Measurements from ENCODE around the gene TMTC1. TPM values are rescaled to one million over a fixed set of nuclear protein-coding genes. Genes with fewer than 3 reads are reported as not detected.

The TMTC1 gene
- total and polyA plus RNA-seq, 9 of the 15 experiments (the other 6 are each of a cell fraction or from before 2014, with no cell fraction given) = under 0.01 to 0.18 (median 0.06) TPM; not detected in 2

DNA sequence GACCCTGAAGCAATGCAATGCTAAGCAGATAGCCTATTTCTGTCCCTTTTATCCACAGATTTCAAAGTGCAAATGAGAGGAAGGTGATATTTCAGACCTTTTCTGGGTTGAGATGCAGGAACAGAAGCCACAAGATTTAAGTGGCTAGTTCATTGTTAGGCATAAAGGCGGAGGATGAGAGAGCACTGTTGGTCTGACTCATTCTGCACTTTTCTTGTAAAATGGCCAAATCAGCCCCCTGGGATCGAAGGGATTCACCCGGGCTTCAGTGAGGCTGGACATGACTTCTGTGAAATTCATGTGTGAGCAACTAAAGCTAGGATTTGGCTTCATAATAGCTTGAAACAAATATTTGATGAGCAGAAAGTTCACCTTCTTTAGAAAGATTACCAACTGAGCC, 184.4 kb downstream of the TMTC1 start:
- no peaks in the 10 kb centered on the region for H3K79me2 ChIP-seq (ENCODE audit: control insufficient read depth, insufficient read depth, low read length)
- in situ Hi-C loops (cut with MboI) = no loop called here
- no peak for FAIRE-seq
- H3K9me1 ChIP-seq (ENCODE audit: control insufficient read depth, insufficient read depth, low read length) = no peaks in the 10 kb centered on the region
- H3K4me2 ChIP-seq (ENCODE audit: insufficient read depth, low read length) = no peak overlapping the region
- H3K9ac ChIP-seq (ENCODE audit: insufficient read depth in 1 of 2, low read depth in 2 of 2, low read length in 2 of 2) = no peak overlapping the region
- ChIA-PET CTCF (ENCODE audit: low intra/inter-chr PET ratio) (no interaction called here), POLR2A (interaction anchor here (1.0 kb wide), 1 partner anchor 25 kb away, joined by 3 read pairs; no protein-coding TSS in a partner anchor)
- no peak for TF ChIP-seq POLR2B (IDR thresholded peaks at IDR 0.05; ENCODE audit: low read depth, partially characterized antibody)
- no peak for TF ChIP-seq ZBTB8A (IDR thresholded peaks at IDR 0.05; ENCODE audit: partially characterized antibody)
- no peak for TF ChIP-seq C11orf30 (IDR thresholded peaks at IDR 0.05; ENCODE audit: low read depth)
- TF ChIP-seq RBFOX2 (IDR thresholded peaks at IDR 0.05; ENCODE audit: low read depth, low read length) = no peak
- TF ChIP-seq ZNF695 (CRISPR knock-in tag; IDR thresholded peaks at IDR 0.05) = no peak
- TF ChIP-seq GATA2 (CRISPR knock-in tag; IDR thresholded peaks at IDR 0.05) = no peak
- TF ChIP-seq NFE2L1 (tag; IDR thresholded peaks at IDR 0.05; ENCODE audit: borderline replicate concordance, low read depth) = no peak
- no peak for TF ChIP-seq E2F1 (CRISPR knock-in tag; IDR thresholded peaks at IDR 0.05)
- TF ChIP-seq ZBTB9 (CRISPR knock-in tag; IDR thresholded peaks at IDR 0.05) = no peak
- no peak for TF ChIP-seq PHB2 (IDR thresholded peaks at IDR 0.05; ENCODE audit: low read depth)
- no peak for TF ChIP-seq BRF1 (IDR thresholded peaks at IDR 0.05; ENCODE audit: borderline replicate concordance, extremely low read depth, insufficient read length)
- peaks cover 0 to 3% of the 10 kb centered on the region in 2 experiments; a peak in 1 of 5 replicates for H3K27me3 ChIP-seq (ENCODE audit: control insufficient read depth in 2 of 2, insufficient read depth in 2 of 2, low read length in 2 of 2)
- H4K20me1 ChIP-seq (replicated peaks; ENCODE audit: control insufficient read depth, insufficient read depth, low read length) = no peaks in the 10 kb centered on the region
- intact Hi-C loops (cut with micrococcal nuclease) = no loop called here
- H3K4me1 ChIP-seq (replicated peaks in 1 of 2; ENCODE audit: control insufficient read depth in 2 of 2, insufficient read depth in 2 of 2, low read length in 2 of 2) = no peaks in the 10 kb centered on the region
- BruUV-seq (replicated peaks) = no TSS peak
- DNase-seq (ENCODE audit: extremely low read depth in 1 of 4, low spot score in 3 of 4) = no peak
- H3K27ac ChIP-seq (ENCODE audit: extremely low read depth, low read depth, low read length) = no peak overlapping the region
- no peak overlapping the region for H3K4me3 ChIP-seq
- WGBS (ENCODE audit: insufficient coverage, low coverage, missing lambda C conversion rate) = 0% methylated on average over 3 of the region's 3 CpGs
- H2AFZ ChIP-seq (ENCODE audit: low read depth, low read length) = no peak overlapping the region
- ATAC-seq = no peak
- H3K9me3 ChIP-seq (replicated peaks; ENCODE audit: control insufficient read depth, insufficient read depth, low read depth, low read length) = no peaks in the 10 kb centered on the region
- H3K36me3 ChIP-seq (ENCODE audit: control insufficient read depth, insufficient read depth, low read length) = no peaks in the 10 kb centered on the region

Measured in K562 (cell line).